Neural progenitor cell (in vitro differentiated cells): ENCODE data around the gene FABP7.

Experiments used
- CTCF ChIP-seq: fragments of 200-600 bp; sonication (generic); IDR thresholded peaks from 2 replicates; pipeline ENCODE4 v1.5.1; 2017; ENCODE audit warnings: antibody characterized with exemption, mild to moderate bottlenecking
- EZH2 ChIP-seq: fragments of 200-600 bp; sonication (generic); IDR thresholded peaks from 2 replicates; pipeline ENCODE4 v1.6.1; 2017; ENCODE audit warnings: antibody characterized with exemption, mild to moderate bottlenecking, moderate library complexity
- EZH2phosphoT487 ChIP-seq: fragments of 200-600 bp; sonication (generic); IDR thresholded peaks from 2 replicates; pipeline ENCODE4 v1.6.1; 2017; ENCODE audit warnings: antibody characterized with exemption

GRCh38 chr6:122808121-122808885, 28.8 kb downstream of the FABP7 start:
- no peak for TF ChIP-seq CTCF
- no peak for TF ChIP-seq EZH2
- TF ChIP-seq EZH2phosphoT487, result no peak
